ENCODE measurements around the gene TRHDE. TPM values are rescaled to one million over a fixed set of nuclear protein-coding genes. Genes with fewer than 3 reads are reported as not detected.

TRHDE gene
- total RNA-seq, 3 donors from 2014 or later, result 0.98 to 43.2 (median 2.2) TPM

- Histone ChIP-seq H3K27me3 (no peaks in the 10 kb centered on the region), H3K4me1 (no peaks in the 10 kb centered on the region), H3K9me3 (no peaks in the 10 kb centered on the region), H3K4me3 (no peak overlapping the region), H3K36me3 (no peaks in the 10 kb centered on the region), H3K27ac (no peak overlapping the region)
- DNase-seq (ENCODE audit: low spot score in 2 of 2), result no peak
- TF ChIP-seq POLR2AphosphoS5 (IDR thresholded peaks at IDR 0.05) (no peak), CTCF (IDR thresholded peaks at IDR 0.05) (no peak), POLR2A (IDR thresholded peaks at IDR 0.05) (no peak)
- intact Hi-C loops (cut with DNase I; ENCODE audit: low total_unique reads), result no loop called here
These were observed 58.6 kb downstream of the TRHDE start for GRCh38 chr12:72330784-72331183.

- H3K4me3 ChIP-seq, result no peak overlapping the region
- TF ChIP-seq POLR2A (IDR thresholded peaks at IDR 0.05), result no peak
- intact Hi-C loops (cut with DNase I; ENCODE audit: low total_unique reads), result no loop called here
- H3K9me3 ChIP-seq, result no peaks in the 10 kb centered on the region
- no peaks in the 10 kb centered on the region for H3K36me3 ChIP-seq
- DNase-seq (ENCODE audit: low spot score in 2 of 2), result no peak
- H3K4me1 ChIP-seq, result no peaks in the 10 kb centered on the region
- no peak overlapping the region for H3K27ac ChIP-seq
- peaks cover 0 to 3% of the 10 kb centered on the region in 2 donors for H3K27me3 ChIP-seq
These were observed 65.2 kb downstream of the TRHDE start for GRCh38 chr12:72337382-72337781.

- no peaks in the 10 kb centered on the region for H3K36me3 ChIP-seq
- no peak for DNase-seq (ENCODE audit: low spot score in 2 of 2)
- intact Hi-C loops (cut with DNase I; ENCODE audit: low total_unique reads), result no loop called here
- peaks cover 0 to 3% of the 10 kb centered on the region in 2 donors for H3K27me3 ChIP-seq
- H3K27ac ChIP-seq, result no peak overlapping the region
- no peaks in the 10 kb centered on the region for H3K9me3 ChIP-seq
- no peak overlapping the region for H3K4me3 ChIP-seq
- no peak for TF ChIP-seq POLR2A (IDR thresholded peaks at IDR 0.05)
- no peak for TF ChIP-seq POLR2AphosphoS5 (IDR thresholded peaks at IDR 0.05)
- TF ChIP-seq CTCF (IDR thresholded peaks at IDR 0.05), result no peak
- no peaks in the 10 kb centered on the region for H3K4me1 ChIP-seq
These were observed 65.8 kb downstream of the TRHDE start for GRCh38 chr12:72337946-72338345.

DNA sequence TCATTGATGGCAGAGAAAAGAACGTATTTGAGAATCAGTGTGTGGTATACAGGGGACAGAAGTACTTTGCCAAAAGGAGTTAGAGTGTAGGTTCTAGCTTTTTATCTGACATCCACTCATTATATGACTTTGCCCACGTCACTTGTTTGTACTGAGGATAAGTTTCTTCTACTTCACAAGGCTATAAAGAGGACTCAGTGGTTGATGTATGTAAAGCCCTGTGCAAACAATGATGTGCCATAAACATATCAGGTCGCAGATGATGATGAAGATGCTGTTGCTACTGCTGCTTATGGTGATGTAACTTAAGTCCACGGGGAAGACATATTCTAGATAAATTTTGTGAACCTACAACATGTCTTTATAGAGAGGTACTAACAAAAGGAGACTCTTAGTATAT lies 66.3 kb downstream of the TRHDE start:
- no peak for DNase-seq (ENCODE audit: low spot score in 2 of 2)
- no peak overlapping the region for H3K4me3 ChIP-seq
- H3K27me3 ChIP-seq, result peaks cover 0 to 3% of the 10 kb centered on the region in 2 donors
- no peak overlapping the region for H3K27ac ChIP-seq
- TF ChIP-seq POLR2AphosphoS5 (IDR thresholded peaks at IDR 0.05), result no peak
- TF ChIP-seq POLR2A (IDR thresholded peaks at IDR 0.05), result no peak
- no peak for TF ChIP-seq CTCF (IDR thresholded peaks at IDR 0.05)
- no peaks in the 10 kb centered on the region for H3K9me3 ChIP-seq
- no peaks in the 10 kb centered on the region for H3K36me3 ChIP-seq
- intact Hi-C loops (cut with DNase I; ENCODE audit: low total_unique reads), result no loop called here
- H3K4me1 ChIP-seq, result no peaks in the 10 kb centered on the region

- Histone ChIP-seq H3K27ac (no peak overlapping the region), H3K27me3 (no peaks in the 10 kb centered on the region), H3K4me1 (no peaks in the 10 kb centered on the region), H3K4me3 (no peak overlapping the region), H3K36me3 (no peaks in the 10 kb centered on the region), H3K9me3 (no peaks in the 10 kb centered on the region)
- no peak for DNase-seq (ENCODE audit: low spot score in 2 of 2)
- TF ChIP-seq CTCF (IDR thresholded peaks at IDR 0.05), result peak in 2 of 3 donors; percentile 21 to 43
- no peak for TF ChIP-seq POLR2A (IDR thresholded peaks at IDR 0.05)
- intact Hi-C loops (cut with DNase I; ENCODE audit: low total_unique reads), result no loop called here
These were observed 74.3 kb downstream of the TRHDE start for GRCh38 chr12:72346363-72346944.

- TF ChIP-seq CTCF (IDR thresholded peaks at IDR 0.05), result no peak
- TF ChIP-seq POLR2A (IDR thresholded peaks at IDR 0.05), result no peak
- no peak for TF ChIP-seq POLR2AphosphoS5 (IDR thresholded peaks at IDR 0.05)
- no peaks in the 10 kb centered on the region for H3K9me3 ChIP-seq
- DNase-seq (ENCODE audit: low spot score in 2 of 2), result no peak
- no peaks in the 10 kb centered on the region for H3K27me3 ChIP-seq
- H3K4me1 ChIP-seq, result no peaks in the 10 kb centered on the region
- H3K36me3 ChIP-seq, result no peaks in the 10 kb centered on the region
- intact Hi-C loops (cut with DNase I; ENCODE audit: low total_unique reads), result no loop called here
- H3K4me3 ChIP-seq, result no peak overlapping the region
- H3K27ac ChIP-seq, result no peak overlapping the region
These were observed 77.3 kb downstream of the TRHDE start for GRCh38 chr12:72349491-72349890.

Data from breast epithelium (tissue), 4 donors.